CD4-positive, alpha-beta T cell treated with Interleukin-6 for 4 hours (primary cell): Measurements from ENCODE around the gene CHD9NB.
"Not testable (repeated sequence)": the region's sequence is repeated elsewhere in the genome, so short reads cannot be mapped to it uniquely, and the experiment has no call there.

Source experiments
- DNase-seq: peaks from one replicate; pipeline ENCODE4 v3.0.0-alpha.2; 2020; ENCODE audit warnings: mixed read lengths

CHD9NB gene

DNA sequence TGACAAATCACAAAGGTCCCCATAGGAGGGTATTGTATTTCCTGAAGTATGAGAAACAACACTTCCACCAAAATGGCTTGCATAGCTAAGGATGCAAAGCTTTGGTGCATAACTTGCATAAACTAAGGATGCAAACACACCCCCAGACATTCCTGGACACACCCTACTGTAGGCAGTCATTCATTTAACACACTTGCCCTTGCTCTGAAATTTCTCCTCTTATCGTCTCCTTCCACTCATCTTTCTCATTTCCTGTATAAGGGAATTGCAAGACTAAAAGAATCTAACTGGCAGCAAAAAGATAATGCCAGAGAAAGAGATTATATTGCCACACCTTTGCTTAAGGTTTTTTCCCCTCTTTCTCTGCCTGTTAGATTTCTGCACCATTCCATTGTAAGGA is 30.4 kb upstream of the CHD9NB start:
- DNase-seq: no peak

DNA sequence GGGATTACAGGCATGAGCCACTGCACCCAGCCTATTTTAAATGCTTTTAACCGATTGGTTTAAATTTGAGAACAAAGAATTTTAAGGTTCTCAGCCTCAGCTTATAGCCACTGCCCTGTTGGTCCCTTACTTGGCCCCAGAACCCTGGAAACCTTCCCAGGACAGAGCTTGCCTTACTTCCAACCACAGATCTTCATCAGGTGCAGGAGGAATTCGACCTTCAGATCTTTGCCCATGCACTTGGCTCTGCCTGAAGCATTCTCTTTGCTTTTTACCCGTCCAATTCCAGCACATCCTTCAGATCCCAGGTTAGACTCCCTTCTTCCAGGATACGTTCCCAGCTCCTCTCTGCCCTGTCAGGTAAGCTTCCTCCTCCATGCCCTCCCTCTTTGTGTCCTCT is 29.8 kb upstream of the CHD9NB start:
- DNase-seq: no peak

DNA sequence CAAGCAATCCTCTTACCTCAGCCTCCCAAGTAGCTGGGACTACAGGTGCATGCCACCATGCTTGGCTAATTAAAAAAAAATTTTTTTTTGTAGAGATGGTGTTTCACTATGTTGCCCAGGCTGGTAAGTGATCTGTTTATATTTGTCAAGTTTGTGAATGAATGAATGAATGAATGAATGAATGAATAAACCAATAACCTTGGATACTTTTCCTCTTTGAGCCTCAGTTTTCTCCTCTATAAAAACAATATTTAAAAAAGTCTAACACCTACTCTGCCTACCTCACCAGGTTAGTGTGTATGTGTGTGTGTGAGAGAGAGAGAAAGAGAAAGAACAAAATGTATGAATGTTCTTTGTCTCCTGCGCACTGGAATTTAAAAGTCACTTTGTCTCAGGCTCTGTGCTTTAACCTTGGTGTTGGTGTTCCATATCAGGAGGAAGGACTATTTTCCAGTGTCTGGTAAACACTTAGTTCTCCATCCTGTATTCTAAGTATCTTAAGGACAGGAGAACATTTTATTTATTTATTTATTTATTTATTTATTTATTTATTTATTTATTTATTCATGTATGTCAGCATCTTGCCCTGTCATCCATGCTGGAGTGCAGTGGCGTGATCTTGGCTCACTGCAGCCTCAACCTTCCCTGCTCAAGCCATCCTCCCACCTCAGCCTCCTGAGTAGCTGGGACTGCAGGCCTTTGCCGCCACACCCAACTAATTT is 29.1 kb upstream of the CHD9NB start:
- DNase-seq: no peak

DNA sequence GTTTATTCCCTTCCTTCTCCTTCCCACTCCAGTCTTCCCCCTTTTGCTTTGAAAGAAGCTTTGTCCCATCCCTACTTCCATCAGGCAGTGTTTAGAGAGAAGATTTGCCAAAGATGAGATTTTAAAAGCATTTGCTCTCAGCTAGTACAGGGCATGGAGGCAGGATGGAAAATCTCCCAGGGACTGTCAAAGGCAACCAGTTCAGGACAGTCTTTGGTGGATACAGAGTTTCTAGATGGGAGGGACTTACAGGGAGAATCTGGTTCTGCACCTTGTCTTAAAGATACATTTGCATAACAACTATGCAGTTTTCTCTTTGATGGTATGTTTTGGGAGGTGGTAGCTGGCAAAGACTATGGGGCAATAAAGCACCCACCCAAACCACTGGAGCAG is 28.3 kb upstream of the CHD9NB start:
- no peak for DNase-seq

DNA sequence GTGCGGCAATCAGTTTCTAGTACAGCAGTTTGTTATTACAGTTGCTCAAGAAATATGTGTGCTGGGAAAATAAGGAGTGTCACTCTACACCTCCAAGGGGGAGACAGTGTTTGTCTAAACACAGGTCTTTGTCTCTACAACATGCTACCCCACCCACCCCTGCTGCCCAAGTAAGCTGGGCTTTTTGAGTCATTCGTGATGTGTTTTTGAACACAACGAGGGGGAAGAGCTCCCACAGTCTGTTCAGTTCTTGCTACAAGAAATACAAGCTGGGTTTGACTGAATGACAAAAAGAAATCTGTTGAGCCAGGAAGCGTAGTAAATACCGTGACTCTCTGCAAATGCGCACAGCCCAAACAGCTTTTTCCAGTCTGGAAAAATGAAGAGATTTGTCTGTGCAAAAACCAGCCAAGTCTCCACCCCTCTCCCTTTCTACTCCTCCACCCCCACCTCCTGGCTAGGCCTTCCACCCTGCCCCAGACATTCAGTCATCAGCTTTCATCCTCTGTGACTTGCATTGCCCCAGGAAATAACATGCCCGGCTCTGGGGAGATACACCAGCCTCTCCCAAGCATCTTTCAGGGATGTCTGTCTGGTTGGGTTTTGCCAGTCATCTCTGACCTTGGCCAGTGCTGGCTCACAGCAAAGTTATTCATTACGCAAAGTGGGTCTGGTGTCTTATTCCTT is 27.8 kb upstream of the CHD9NB start:
- DNase-seq: no peak

DNA sequence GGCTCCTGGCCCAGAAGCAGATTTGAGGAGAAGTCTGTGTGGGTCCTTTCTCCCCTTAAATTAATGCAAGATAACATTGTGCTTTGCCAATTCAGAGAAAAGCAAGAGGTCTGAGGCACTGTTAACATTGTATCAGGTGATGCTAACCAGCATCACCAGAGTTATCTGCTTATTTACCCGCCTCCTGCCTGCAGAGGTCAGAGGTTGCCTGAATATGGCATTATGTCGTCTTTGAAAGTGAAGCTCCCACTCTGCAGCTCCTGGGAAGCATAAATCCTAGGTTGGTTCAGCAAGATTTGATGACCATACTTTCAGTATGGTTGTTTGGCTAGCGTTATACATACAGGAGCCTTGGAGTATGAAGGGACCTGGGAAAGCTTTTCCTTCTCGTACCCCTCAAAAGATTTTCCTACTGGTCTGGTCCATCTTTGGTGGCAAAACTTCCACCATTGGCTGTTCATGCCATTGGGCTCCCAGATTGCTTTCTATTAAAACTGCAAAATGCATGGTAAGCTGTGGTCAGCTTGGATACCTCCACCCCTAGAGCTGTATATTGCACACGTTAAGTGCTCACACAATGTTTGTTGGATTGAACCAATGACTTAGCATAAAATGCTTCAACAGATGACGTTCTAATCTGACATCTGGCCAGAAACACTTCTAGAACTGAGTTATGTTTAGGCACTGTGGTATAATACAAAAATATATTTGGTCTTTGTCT is 26.2 kb upstream of the CHD9NB start:
- DNase-seq: no peak

DNA sequence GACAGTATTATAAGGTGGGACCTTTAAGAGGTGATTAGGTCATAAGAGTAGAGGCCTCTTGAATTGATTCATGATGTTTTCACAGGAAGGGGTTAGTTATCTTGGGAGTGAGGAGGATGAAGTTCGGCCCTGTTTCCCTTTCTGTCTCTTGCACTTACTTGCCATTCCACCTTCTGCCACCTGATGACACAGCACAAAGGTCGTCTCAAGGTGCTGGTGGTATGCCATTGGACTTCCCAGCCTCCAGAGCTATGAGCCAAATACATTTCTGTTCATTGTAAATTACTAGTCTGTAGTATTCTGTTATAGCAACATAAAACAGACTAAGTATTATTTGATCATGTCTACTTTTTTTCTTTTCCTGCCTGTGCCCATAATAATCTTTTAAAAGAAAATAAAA is 25.6 kb upstream of the CHD9NB start:
- no peak for DNase-seq

DNA sequence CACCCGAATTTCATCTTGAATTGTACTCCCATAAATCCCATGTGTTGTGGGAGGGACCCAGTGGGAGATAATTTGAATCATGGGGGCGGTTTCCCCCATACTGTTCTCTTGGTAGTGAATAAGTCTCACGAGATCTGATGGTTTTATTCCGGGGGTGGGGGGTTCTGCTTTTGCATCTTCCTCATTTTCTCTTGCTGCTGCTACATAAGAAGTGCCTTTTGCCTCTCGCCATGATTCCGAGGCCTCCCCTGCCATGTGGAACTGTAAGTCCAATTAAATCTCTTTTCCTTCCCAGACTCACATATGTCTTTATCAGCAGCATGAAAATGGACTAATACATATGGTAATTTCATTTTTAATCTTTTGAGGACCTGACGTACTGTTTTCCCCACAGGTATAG is 22.8 kb upstream of the CHD9NB start:
- not testable (repeated sequence) for DNase-seq

DNA sequence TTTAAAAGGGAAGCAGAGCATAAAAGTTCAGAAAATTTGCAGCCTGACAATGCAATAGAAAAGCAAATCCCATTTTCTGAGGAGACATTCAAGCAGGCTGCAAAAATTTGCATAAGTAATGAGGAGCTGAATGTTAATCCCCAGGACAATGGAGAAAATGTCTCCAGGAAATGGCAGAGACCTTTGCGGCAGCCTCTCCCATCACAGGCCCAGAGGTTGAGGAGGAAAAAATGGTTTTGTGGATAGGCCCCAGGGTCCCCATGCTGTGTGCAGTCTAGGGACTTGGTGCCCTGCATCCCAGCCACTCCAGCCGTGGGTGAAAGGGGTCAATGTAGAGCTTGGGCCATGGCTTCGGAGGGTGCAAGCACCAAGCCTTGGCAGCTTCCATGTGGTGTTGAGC is 21.6 kb upstream of the CHD9NB start:
- DNase-seq: not testable (repeated sequence)

DNA sequence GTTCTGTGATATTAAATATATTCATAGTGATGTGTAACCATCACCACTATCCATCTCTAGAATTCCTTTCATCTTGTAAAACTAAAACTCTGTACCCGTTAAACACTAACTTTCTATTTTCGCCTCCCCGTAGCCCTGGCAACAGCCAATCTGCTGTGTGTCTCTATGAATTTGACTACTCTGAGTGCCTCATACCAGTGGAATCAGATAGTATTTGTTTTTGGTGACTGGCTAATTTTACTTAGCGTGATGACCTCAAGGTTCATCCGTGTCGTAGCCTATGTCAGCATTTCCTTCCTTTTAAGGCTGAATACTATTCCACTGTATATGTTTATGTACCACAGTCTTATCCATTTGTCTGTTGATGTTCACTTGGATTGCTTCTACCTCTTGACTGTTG is 20.3 kb upstream of the CHD9NB start:
- no peak for DNase-seq

DNA sequence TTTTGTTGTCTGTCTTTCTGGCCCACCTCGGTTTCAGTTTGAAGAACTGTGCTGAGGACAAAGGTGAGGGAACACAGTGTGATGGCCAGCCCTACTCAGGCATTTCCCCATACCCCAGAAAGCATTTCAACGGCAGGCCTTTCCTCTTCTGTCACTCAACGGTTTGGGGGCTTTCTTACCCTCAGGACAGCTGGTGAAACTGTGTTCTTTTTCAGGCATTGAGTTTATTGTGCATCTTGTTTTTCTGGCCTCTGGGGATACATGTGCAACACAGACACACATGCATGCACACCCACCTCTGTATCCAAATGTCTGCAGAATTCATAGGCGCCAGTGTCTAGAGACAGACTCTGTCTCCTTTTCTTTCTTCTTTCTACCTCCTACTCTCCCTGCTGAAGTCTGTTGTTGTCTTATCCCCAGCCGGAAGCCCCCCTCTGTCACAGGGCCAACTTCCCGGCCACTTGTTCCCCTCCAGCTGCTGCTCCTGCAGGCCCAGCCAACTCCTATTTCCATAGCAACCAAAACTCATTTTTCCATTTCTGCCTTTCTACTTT is 19.1 kb upstream of the CHD9NB start:
- DNase-seq: no peak

DNA sequence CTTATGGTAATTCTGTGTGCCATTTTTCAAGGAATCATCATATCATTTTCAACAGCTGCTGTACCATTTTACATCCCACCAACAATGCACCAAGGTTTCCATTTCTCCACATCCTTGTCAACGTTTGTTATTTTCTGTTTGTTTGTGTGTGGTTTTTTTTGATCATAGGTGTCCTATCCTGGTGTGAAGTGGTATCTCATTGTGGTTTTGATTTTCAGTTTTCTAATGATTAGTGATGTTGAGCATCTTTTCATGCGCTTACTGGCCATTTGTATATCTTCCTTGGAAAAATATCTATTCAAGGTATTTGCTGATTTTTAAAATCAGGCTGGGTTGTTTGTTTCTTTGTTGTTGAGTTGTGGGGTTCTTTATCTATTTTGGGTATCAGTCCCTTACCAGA is 17.1 kb upstream of the CHD9NB start:
- no peak for DNase-seq

DNA sequence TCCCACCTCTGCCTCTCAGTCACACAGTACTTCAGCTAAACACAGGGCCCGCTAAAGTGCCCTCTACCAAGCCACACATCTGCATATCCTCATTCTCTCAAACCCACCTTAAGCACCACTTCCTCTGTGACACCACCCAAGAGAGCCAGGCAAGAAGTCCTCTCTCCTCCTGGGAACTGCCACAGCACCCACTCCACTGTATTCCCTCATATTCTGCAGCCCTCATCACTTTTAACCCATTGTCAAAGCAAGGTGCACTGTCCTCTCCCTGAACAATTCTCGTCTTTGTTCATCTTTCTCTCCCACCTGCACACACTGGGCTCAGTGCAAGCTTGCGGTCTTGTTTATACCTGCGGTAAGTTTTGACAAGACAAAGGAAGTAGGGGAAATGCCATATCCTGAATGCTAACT is 15.7 kb upstream of the CHD9NB start:
- DNase-seq: no peak

DNA sequence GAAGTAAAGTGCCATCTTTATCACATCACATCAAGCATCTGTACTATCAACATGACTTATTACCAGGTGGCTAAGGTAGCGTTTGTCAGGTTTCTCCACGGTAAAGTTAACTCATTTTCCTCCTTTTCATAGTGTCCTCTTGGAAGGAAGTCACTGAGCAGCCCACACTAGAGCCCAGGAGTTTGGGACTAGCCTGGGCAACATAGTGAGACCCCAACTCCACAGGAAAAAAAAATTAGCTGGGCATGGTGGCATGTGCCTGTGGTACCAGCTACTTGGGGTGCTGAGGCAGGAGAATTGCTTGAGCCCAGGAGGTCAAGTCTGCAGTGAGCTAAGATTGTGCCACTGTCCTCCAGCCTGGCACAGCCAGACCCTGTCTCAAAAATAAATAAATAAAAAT is 15.0 kb upstream of the CHD9NB start:
- no peak for DNase-seq

DNA sequence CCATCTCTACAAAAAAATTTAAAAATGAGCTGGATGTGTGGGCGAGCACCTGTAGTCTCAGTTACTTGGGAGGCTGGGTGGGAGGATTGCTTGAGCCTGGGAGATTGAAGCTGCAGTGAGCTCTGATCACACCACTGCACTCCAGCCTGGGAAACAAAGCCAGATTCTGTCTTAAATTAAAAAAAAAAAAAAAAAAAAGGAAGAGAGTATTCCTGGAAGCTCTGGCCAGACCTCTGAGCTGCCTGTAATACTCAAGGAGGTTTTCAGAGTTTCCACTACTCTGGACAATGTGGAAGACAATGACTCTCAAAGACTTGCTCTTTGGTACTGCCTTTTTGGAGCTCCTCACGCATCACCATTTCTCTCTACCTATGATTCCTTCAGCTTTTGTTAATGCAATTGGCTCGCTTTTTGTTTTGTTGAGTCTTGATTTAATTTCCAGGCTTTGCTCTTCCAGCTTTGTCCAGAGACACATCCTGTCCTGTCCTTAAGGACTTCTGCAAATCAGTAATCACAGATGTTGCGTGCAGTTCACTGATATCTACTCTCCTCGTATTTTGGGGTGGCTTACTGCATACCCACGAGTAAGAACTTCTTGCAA is 12.9 kb upstream of the CHD9NB start:
- no peak for DNase-seq

DNA sequence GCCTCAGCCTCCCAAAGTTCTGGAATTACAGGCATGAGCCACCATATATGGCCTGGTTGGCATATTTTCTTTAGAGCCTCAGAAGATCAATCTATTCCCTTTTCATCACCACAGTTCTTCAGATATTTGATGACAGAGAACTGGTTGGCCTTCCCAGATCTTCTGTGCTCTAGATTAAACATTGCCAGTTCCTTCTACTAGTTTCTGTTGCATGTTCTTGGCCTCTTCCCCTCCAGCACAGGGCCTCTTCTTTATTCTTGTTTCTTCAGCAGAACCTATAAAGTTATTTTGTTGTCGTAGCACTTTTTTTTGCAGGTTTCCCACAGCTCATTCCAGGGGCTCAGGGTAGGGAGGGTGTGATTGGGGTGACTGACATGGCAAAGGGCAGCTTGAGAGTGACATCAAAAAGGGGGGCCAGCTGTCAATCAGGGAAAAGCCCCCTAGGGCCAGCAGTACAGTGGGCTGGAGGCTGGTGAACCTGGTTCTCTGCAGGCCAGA is 11.4 kb upstream of the CHD9NB start:
- no peak for DNase-seq

DNA sequence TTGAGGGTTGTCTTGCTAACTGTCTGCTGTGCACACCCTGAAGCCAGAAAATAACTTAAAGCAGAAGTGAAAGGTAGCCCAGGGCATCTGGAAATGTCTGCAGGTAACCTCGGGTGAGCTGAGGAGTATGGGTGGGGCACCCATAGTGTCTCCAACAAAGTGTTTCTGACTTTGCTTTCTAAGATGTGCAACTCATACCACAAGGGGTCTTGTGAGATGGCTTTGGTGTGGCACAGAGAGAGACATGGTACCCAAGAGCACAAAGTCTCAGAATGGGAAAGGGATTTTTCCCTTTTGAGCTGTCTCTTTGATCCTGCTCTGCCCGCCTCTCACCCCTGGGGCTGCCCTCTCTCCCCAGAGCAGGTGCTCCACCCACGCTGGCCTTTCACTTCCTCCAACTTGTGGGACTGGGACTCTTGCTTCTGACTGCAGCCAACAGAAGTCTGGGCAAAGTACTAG is 9.0 kb upstream of the CHD9NB start:
- peak; percentile 19 for DNase-seq

DNA sequence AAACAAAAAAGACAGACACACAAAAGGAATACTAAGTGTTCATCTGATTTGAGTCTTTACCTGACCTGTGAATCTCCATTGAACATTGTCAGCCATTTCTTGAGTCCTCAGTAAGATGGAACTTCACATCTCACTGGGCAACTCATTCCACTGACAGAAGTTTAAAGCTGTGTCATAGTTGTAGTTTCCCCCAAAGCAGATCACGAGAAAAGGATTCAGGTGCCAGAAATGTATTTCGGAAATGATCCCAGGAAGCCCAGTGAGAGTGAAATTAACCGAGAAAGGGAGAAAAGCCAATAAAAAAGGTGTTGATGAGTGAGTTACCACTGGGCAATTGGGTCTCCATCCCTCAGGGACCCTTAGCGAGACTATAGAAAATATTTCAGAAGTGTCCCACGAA is 8.6 kb upstream of the CHD9NB start:
- no peak for DNase-seq

DNA sequence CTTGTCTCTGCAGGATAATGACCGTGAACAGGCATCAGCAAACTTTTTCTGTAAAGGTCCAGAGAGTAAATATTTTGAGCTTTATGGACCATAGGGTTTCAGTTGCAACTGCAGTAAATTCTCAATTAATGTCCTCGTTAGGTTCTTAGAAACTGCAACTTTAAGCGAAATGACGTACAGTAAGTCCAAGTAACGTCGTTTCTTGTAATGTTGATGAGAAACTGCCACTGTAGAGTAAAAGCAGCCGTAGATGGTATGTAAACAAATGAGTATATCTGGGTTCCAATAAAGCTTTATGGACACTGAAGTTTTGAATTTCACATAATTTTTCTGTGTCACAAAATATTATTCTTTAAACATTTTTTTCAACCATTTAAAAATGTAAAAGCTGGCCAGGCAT is 7.0 kb upstream of the CHD9NB start:
- no peak for DNase-seq

DNA sequence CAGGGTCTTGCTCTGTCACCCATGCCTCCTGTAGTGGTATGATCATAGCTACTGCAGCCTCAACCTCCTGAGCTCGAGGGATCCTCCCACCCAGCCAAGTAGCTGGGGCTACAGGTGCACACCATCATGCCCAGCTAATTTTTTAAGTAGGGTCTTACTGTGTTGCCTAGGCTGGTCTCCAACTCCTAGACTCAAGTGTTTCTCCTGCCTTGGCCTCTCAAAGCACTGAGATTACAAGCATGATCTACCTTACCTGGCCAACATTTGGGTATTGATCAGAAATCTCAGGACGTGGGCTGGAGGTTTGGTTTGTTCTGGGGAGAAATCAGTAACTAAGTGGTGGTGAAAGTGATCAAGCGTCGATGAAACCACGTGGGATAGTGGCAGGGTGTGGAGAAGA is 6.2 kb upstream of the CHD9NB start:
- no peak for DNase-seq

DNA sequence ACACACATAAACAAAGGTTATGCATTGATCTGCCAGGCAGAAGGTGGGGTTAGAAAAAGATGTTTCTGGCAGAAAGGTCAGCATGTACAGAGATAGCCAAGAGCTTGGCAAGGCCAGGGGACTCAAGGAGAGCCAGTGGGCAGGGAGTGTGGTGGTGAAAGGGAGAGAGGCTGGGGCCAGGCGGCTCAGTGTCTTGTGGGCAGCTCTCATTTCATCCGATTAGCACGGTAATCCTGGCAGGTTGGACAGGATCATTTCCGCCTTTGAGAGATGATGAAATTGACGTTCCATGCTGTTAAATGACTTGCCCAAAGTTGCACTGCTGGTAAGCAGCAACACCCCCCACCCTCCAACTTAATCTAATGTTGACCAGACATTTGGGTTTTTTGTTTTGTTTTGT is 5.7 kb upstream of the CHD9NB start:
- DNase-seq: no peak

DNA sequence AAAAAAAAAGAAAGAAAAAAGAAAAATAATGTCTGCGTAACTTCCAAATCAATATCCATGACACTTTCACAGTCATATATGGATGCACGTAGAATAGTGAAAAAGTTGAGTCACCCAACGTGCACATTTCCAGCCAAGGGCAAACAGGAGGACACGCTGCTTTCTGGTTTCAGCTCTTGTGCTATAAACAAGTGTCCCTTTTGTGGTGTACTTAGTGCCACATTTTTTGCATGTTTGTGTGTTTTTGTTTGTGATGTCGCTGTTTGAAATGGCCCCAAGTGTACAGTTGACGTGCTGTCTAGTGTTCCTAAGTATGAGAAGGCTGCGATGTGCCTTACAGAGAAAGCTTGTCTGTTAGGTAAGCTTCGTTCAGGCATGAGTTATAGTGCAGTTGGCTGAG is 5.0 kb upstream of the CHD9NB start:
- DNase-seq: no peak

DNA sequence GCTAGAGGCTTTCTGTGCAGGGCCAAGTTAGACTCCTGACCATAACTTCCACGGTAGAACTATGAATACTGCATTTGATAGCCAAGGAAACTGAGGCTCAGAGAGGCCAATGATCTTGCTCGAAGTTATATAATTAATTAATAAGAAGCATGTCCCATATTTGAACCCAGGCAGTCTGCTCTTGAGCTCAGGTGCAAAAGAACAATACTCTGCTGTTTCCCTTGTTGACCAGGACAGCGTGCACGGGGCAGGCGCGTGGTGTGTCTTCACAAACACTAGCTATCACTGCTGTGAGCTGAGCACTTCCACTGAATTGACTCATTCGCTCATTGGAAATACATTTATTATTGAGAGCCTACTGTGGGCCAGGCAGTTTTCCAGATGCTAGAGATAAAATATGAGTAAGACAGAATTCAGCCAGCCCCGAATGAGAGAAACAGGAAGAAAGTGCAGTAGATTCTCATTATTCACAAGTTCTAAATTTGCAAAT is 3.7 kb upstream of the CHD9NB start:
- no peak for DNase-seq
